OCI-LY7 (cell line): ENCODE data around the gene CCNG1. TPM values are rescaled to one million over a fixed set of nuclear protein-coding genes. Genes with fewer than 3 reads are reported as not detected.

Experiments
- BruUV-seq: library from RNA; stranded (reverse); fragments of 400-500 nt; replicated peaks from 2 replicates; lab custom pipeline; 2021; lab: Mats Ljungman, UMichigan
- CTCF ChIA-PET: fragments of 300-600 bp; sonication (Branson Sonifier 250); formaldehyde crosslinking; loops from one replicate; lab custom pipeline; 2022; ENCODE audit warnings: antibody characterized with exemption; ENCODE audit not compliant: unreplicated experiment; lab: Charles Lee
- POLR2A ChIA-PET: fragments of 300-600 bp; sonication (Branson Sonifier 250); formaldehyde crosslinking; loops from one replicate; lab custom pipeline; 2022; ENCODE audit warnings: antibody characterized with exemption; lab: Charles Lee
- DNase-seq: peaks from one replicate; pipeline ENCODE4 v3.0.0-alpha.2; 2015; ENCODE audit warnings: low spot score
- H2AFZ ChIP-seq: fragments of 200-600 bp; sonication (generic), shearing (Covaris generic); 2 replicates; pipeline ENCODE4 v1.6.1; 2014; ENCODE audit warnings: mild to moderate bottlenecking, antibody characterized with exemption, low read length, moderate library complexity
- H3K27ac ChIP-seq: fragments of 200-600 bp; sonication (generic); 2 replicates; pipeline ENCODE4 v1.5.1; 2014; ENCODE audit warnings: mixed run types, low read depth, mild to moderate bottlenecking, moderate library complexity, low read length, inconsistent platforms; ENCODE audit not compliant: poor library complexity, severe bottlenecking
- H3K36me3 ChIP-seq: fragments of 200-600 bp; sonication (generic); 2 replicates; pipeline ENCODE4 v1.6.1; 2014; ENCODE audit warnings: mild to moderate bottlenecking, antibody characterized with exemption, low read length, moderate library complexity, mixed read lengths; ENCODE audit not compliant: insufficient read depth
- H3K4me1 ChIP-seq: fragments of 200-600 bp; sonication (generic); 2 replicates; pipeline ENCODE4 v1.5.1; 2014; ENCODE audit warnings: mild to moderate bottlenecking, low read length; ENCODE audit not compliant: insufficient read depth, poor library complexity, severe bottlenecking
- H3K4me2 ChIP-seq: fragments of 200-600 bp; sonication (generic); 2 replicates; pipeline ENCODE4 v1.6.1; 2014; ENCODE audit warnings: mild to moderate bottlenecking, low read length
- H3K4me3 ChIP-seq: fragments of 200-600 bp; sonication (generic); 2 replicates; pipeline ENCODE4 v1.5.1; 2014; ENCODE audit warnings: mild to moderate bottlenecking, low read depth, low read length; ENCODE audit not compliant: poor library complexity, severe bottlenecking
- H3K79me2 ChIP-seq: fragments of 200-600 bp; sonication (generic); 2 replicates; pipeline ENCODE4 v1.6.1; 2016; ENCODE audit warnings: low read depth, mild to moderate bottlenecking, low read length, moderate library complexity, mixed read lengths; ENCODE audit not compliant: insufficient read depth
- H3K9me2 ChIP-seq: fragments of 200-600 bp; sonication (generic); 2 replicates; pipeline ENCODE4 v1.6.1; 2016; ENCODE audit warnings: mild to moderate bottlenecking, low read length, mixed read lengths; ENCODE audit not compliant: insufficient read depth
- H3K9me3 ChIP-seq: fragments of 200-600 bp; sonication (generic); 2 replicates; pipeline ENCODE4 v1.6.1; 2014; ENCODE audit warnings: mild to moderate bottlenecking, mixed run types, low read length, mixed read lengths
- H4K20me1 ChIP-seq: fragments of 200-600 bp; sonication (generic); 2 replicates; pipeline ENCODE4 v1.6.1; 2014; ENCODE audit warnings: mild to moderate bottlenecking, antibody characterized with exemption, low read length, moderate library complexity, mixed read lengths; ENCODE audit not compliant: insufficient read depth
- EZH2phosphoT487 ChIP-seq: fragments of 200-600 bp; sonication (generic); IDR thresholded peaks from 2 replicates; pipeline ENCODE4 v1.6.1; 2018; ENCODE audit warnings: low read depth, borderline replicate concordance, mild to moderate bottlenecking, mixed run types, antibody characterized with exemption, low read length, moderate library complexity, mixed read lengths
- intact Hi-C: fragments of 100-400 bp; cut with micrococcal nuclease; formaldehyde crosslinking; loops from one replicate; pipeline ENCODE4 v1.10.0; 2022; ENCODE audit not compliant: unreplicated experiment
- total RNA-seq, 2 experiments: library from RNA; depleted of rRNA in 1 of 2; stranded (reverse); fragments of >200 nt in 1 of 2; shearing (Covaris generic) in 1 of 2; gene quantifications; 2 replicates each; pipeline ENCODE4 v1.2.3, GENCODE V29; 2014 to 2022
- TF ChIP-seq, protein P1 (sequence below): fragments of 200-600 bp; sonication (generic); conservative IDR thresholded peaks from 2 replicates; pipeline ENCODE4 v1.5.1; 2014; ENCODE audit warnings: mild to moderate bottlenecking, antibody characterized with exemption, low read length, moderate library complexity, mixed read lengths

The CCNG1 gene
- total RNA-seq, 2 experiments from 2014 or later = 93.5 to 118 TPM

DNA sequence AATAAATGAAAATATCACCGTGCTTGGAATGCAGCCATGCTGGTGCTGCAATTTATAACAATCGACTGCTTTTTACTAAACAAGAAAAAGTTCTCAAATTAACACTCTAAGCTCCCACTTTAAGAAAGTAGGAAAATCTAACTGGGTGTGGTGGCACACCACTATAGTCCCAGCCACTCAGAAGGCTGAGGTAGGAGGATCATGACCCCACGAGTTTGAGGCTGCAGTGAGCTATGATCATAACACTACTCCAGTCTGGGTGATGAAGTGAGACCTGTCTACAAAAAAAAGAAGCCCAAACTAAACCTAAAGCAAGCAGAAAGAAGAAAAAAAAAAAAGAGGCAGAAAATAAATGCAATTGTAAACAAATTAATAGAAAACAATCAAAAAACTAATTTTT, 10.5 kb downstream of the CCNG1 start:
- BruUV-seq = no TSS peak
- no peaks in the 10 kb centered on the region for H3K9me2 ChIP-seq
- no peak for DNase-seq
- H3K79me2 ChIP-seq = no peaks in the 10 kb centered on the region
- H3K36me3 ChIP-seq = peaks cover 98% of the 10 kb centered on the region
- ChIA-PET CTCF (no interaction called here), POLR2A (interaction anchor here (0.7 to 2.5 kb wide), 5 partner anchors 8 to 20 kb away, joined by 3 to 9 read pairs (median 3); partner anchors contain the start of genes HMMR and NUDCD2)
- no peaks in the 10 kb centered on the region for H4K20me1 ChIP-seq
- H2AFZ ChIP-seq = no peak overlapping the region
- H3K4me3 ChIP-seq = no peak overlapping the region
- intact Hi-C loops = no loop called here
- TF ChIP-seq, protein P1, sequence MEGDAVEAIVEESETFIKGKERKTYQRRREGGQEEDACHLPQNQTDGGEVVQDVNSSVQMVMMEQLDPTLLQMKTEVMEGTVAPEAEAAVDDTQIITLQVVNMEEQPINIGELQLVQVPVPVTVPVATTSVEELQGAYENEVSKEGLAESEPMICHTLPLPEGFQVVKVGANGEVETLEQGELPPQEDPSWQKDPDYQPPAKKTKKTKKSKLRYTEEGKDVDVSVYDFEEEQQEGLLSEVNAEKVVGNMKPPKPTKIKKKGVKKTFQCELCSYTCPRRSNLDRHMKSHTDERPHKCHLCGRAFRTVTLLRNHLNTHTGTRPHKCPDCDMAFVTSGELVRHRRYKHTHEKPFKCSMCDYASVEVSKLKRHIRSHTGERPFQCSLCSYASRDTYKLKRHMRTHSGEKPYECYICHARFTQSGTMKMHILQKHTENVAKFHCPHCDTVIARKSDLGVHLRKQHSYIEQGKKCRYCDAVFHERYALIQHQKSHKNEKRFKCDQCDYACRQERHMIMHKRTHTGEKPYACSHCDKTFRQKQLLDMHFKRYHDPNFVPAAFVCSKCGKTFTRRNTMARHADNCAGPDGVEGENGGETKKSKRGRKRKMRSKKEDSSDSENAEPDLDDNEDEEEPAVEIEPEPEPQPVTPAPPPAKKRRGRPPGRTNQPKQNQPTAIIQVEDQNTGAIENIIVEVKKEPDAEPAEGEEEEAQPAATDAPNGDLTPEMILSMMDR = no peak
- no peak for TF ChIP-seq EZH2phosphoT487
- H3K4me2 ChIP-seq = no peak overlapping the region
- H3K9me3 ChIP-seq = no peaks in the 10 kb centered on the region
- no peaks in the 10 kb centered on the region for H3K4me1 ChIP-seq
- no peak overlapping the region for H3K27ac ChIP-seq

DNA sequence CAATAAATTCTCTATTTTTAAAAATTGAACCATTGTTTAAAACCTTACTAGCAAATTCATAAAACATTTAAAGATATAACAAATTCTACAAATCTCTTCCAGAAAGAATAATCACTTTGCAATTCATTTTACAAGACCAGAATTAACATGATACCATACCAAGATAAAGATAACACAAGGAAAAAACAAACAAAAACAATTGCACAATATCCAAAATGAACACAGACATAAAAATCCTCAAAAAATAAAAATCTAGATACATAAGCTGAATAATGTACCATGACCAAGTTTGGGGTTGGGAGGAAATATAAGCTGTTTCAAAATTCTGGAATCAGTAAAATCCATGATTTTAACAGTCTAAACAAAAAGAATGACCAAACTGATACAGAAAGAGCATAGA, 11.1 kb downstream of the CCNG1 start:
- TF ChIP-seq, protein P1 = no peak
- TF ChIP-seq EZH2phosphoT487 = no peak
- Histone ChIP-seq H3K4me2 (no peak overlapping the region), H3K4me1 (no peaks in the 10 kb centered on the region), H3K9me2 (no peaks in the 10 kb centered on the region), H3K4me3 (no peak overlapping the region), H3K36me3 (peaks cover 98% of the 10 kb centered on the region), H2AFZ (no peak overlapping the region), H3K79me2 (no peaks in the 10 kb centered on the region), H3K27ac (no peak overlapping the region), H3K9me3 (no peaks in the 10 kb centered on the region), H4K20me1 (no peaks in the 10 kb centered on the region)
- POLR2A ChIA-PET = interaction anchor here (0.8 to 2.5 kb wide), 6 partner anchors 9 to 52 kb away, joined by 3 to 9 read pairs (median 3); partner anchors contain the start of genes HMMR and NUDCD2
- DNase-seq = no peak
- CTCF ChIA-PET = no interaction called here
- intact Hi-C loops = no loop called here
- BruUV-seq = no TSS peak

DNA sequence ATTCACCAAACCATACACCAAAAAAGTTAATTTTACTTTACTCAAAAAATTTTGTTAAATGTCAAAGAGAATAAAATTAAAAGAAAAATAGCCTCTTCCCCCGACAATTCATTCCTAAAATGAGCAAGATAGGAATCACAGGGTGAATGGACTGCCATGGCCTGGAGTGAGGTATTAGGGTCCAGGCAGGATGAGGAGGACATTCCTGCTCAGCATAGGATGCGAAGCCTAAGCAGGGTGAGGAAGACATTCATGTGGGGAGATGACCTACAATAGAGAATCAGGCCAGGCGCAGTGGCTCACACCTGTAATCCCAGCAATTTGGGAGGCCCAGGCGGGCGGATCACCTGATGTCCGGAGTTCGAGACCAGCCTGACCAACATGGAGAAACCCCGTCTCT, 14.1 kb downstream of the CCNG1 start:
- Histone ChIP-seq H3K36me3 (peaks cover 98% of the 10 kb centered on the region), H3K9me2 (no peaks in the 10 kb centered on the region), H3K79me2 (peaks cover 10% of the 10 kb centered on the region; the same call in 1 of the 2 replicates), H3K4me2 (no peak overlapping the region), H2AFZ (no peak overlapping the region), H4K20me1 (no peaks in the 10 kb centered on the region), H3K4me3 (no peak overlapping the region), H3K4me1 (peaks cover 1% of the 10 kb centered on the region), H3K9me3 (no peaks in the 10 kb centered on the region), H3K27ac (no peak overlapping the region)
- BruUV-seq = no TSS peak
- POLR2A ChIA-PET = interaction anchor here (1.2 to 1.3 kb wide), 2 partner anchors 10 to 17 kb away, joined by 4 to 6 read pairs; no protein-coding TSS in a partner anchor
- DNase-seq = no peak
- TF ChIP-seq, protein P1 = no peak
- no peak for TF ChIP-seq EZH2phosphoT487
- intact Hi-C loops = no loop called here
- CTCF ChIA-PET = no interaction called here
